Measurements from ENCODE around the gene TCOF1.

The TCOF1 gene

DNA sequence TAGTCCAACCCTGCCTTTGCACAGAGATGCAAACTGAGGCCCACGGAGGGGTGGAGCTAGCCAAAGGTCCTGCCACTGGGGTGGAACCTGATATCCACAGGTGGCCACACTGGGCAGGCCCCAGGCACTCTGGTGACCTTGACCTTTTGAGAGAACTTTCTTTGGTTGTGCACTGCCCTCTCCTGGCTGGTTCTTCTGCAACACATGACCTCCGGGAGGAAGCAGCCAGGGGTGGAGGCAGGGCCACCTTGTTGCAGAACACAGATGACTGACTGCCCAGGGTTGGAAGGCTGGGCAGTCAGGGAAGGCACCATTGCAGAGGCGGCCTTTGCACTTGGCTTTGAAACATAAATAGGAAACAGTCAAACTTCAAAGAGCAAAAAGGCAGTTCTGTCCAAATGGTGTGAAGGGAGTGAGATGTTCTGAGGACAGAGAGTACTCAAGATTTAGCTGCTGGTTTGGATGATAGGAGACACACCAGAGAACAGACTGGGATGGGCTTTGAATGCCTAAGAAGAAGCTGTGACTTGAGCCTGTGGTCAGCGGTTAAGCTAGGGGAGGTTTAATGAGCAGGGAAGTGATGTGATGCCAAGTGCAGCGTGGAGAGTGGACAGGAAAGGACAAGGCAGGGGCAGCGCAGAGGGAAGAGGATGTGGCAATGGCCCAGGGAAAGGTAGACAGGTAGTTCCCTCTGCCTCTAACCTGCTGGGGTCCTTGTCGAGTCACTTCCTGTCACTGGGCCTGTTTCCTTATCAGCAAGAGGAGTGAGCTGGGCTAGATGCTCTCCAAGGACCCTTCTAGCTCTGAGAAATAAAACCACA is 6.8 kb upstream of the TCOF1 start:
- peak; percentile 83 for DNase-seq (ENCODE audit: low spot score)

DNA sequence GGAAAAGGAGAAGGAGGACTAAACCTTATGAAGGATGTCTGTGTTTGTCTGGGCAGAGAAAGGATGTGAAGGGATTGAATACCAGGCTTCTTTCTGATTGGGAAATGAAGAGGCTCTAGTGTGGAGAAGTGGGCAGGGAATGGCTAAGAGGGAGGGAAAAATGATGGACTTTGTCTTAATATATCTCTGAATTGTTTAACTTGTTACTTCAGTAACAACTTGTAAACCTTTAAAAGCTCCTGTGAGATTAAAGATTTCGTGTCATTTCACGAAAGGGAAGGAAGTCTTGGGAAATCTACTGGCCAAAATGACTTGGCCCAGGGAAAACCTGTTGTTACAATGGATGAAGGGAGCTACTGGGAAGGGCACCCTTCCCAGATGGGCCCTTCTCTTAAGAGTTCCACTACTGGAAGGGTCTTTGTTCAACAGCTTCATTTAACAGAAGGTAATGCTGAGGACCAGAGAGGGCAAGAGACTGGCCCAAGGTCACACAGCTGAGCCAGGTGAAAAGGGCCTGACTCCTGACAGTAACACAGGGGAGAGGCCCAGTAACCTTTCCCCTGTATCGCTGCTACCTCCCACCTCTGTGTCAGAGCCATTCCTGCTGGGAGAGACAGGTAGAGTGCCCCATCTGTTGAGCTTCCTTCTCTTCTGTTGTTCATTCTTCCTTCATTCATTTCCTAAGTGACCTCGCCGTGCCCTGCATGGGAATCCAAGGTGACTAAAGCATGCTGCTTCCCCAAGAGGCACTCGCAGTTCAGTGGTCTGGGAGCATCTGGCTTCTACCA is 5.1 kb upstream of the TCOF1 start:
- peak; percentile 61 for DNase-seq (ENCODE audit: low spot score)

DNA sequence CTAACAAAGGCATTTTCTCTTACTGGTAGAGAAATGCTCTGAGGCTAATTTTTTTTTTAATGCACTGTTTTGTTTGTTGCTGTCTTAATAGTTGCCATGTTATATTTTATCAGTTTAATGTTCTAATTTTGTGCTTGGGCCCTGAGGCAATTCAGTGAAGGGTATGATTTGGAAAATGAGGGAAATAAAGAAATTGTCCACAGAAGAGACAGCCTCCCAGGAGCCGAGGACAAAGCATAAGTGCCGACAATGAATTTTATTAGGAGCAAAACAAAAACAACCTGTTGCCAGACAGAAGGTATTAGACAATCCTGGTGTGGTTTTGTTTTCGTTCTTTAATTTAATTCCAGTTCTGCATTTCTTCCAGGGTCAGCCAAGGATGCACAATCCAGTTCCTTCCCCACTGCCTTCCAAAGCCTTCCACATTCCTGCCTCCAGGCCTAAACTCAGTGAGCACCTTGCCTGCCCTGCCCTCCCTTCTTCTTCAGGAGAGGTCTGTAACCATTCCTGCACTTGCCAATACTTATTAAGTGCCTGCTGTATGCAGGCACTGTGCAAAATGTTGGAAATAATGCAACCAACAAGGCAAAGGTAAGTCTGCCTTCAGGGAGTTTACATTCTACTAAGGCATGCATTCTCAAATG is 4.3 kb upstream of the TCOF1 start:
- no peak for DNase-seq (ENCODE audit: low spot score)

DNA sequence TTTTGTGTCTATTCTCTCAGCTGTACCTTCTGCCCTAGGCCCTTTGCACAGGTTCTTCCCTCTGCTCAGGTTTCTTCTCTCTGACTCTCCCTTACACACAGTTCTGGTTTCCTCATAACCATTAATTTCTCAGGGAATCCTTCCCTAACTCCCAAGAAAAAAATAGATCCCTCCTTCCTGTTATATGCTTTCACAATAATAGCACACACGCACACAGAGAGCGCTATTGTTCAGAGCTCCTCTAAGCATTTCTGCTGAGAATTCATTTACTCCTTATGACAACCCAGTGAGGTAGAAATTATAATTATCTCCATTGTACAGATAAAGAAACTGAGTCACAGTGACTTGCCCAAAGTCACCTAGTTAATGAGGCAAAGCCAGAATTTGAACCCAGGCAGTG is 1.7 kb upstream of the TCOF1 start:
- no peak for DNase-seq (ENCODE audit: low spot score)

DNA sequence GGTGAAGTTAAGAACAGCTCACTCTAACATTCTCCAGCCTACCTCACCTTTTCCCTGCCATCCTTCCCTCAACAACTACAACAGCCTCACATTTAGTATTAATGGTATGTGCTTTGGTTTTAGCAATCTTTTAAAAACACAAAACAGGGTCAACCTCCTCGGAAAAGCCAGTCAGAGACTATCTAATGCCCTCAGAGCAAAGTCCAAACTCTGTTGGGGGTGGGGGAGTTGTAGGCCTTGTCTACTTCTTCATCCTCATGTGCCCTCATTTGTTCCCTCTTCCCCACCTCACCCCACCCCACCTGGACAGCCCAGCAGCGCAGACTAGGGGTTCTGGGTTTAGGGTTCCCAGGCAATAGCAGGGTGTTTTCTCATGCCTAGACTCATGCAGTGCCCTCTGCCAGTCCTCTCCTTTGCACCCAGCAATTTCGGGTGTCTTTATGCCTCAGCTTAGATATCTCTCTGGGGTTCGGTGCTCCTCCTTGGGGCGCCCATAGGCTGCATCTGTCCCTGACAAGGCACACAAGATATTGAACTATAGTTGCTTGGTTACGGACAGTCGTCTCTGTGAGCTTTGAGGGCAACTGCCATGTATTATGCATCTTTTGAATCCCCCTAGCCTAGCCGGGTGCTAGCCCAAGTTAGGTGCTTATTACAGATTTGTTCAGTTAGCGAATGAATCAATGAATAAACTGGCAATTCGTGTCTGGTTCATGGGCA is 762 bp upstream of the TCOF1 start:
- peak; percentile 4 for DNase-seq (ENCODE audit: low spot score)

DNA sequence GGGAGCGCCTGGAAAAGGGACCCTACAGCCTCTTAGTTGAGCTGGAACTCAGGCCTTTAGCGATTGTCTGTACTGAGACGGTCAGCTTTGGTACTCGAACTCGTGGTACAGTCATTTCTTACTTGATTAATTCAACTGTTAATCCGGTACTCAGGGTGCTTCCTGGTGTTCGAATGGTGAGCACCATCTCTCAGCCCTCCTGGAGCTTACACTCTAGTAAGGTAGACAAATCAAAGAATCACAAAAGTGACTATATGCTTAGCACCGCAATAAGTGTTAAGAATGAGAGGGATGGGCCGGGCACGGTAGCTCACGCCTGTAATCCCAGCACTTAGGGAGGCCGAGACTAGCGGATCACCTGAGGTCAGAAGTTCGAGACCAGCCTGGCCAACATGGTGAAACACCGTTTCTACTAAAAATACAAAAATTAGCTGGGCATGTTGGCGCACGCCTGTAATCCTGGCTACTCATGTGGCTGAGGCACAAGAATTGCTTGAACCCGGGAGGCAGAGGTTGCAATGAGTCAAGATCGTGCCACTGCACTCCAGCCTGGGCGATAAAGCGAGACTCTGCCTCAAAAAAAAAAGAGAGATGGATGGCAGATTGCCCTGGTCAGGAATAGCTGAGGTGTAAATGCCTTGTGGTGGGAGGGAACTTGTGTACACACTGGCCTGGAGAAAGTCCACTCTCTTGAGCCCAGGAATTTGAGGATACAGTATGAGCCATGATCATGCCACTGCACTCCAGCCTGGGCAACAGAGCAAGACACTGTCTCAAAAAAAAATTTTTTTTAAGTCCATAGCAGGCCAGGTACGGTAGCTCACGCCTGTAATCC is 981 bp downstream of the TCOF1 start:
- DNase-seq (ENCODE audit: low spot score) = peak; percentile 71

DNA sequence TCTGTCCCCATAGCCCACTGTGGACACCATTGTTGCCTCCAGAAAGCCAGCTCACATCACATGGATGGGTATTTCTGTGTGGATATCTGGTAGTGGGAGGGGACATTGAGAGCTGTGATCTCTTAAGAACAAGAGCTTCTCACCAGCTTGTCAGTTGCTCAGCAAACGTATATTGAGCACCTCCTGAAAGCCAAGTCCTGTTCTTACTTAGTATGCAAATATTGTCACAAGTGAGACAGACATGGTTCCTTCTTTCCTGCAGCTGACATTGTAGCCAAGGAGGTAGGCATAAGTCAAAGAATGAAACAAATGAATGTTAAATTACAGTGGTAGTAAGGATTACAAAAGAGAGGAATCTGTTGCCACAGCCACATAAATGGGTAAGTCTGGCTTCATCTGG is 3.8 kb downstream of the TCOF1 start:
- DNase-seq (ENCODE audit: low spot score) = no peak

DNA sequence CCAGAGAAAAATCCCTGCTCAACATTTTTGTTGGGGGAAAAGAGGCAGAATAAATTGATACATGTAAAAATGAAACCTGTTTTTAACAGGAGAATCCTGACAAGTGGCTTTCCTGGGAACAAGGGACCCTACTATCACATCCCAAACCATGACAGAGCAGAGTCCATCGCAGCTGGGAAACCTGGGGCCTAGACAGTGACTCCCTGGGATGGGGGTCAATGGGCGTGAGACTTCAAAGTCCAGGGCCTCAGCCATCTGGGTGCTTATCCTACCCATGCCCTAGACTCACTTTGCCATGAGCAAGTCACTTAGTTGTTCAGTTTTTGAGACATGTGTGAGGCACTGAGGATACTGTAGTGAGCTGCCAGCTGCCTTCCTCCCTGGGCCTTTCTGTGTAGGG is 5.7 kb downstream of the TCOF1 start:
- no peak for DNase-seq (ENCODE audit: low spot score)

DNA sequence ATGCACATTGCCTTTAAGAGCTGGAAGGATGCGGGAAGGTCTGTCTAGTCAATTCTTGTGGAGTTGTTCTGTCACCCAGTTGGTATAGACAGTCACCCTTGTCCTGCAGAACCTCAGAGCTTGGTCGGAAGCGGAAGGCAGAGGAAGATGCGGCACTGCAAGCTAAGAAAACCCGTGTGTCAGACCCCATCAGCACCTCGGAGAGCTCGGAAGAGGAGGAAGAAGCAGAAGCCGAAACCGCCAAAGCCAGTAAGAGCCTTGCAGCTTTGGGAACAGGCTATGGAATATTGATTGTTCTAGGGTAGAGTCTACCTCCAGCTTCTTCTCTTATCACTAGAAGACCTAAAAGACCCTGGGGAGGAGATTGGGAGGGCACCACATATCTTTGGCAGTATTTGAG is 6.5 kb downstream of the TCOF1 start:
- DNase-seq (ENCODE audit: low spot score) = no peak

DNA sequence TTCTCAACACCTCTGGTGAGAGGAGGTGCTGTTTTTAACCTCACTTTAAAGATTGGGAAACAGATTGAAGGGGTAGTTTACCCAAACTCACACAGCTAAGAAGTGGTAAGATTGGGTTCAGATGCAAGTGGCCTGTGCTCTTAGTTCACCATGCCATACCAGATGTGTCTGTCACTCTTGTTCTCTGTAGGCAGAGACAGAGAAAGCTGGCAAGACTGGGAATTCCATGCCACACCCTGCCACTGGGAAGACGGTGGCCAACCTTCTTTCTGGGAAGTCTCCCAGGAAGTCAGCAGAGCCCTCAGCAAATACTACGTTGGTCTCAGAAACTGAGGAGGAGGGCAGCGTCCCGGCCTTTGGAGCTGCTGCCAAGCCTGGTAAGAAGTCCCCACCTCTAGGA is 11.0 kb downstream of the TCOF1 start:
- DNase-seq (ENCODE audit: low spot score) = no peak

DNA sequence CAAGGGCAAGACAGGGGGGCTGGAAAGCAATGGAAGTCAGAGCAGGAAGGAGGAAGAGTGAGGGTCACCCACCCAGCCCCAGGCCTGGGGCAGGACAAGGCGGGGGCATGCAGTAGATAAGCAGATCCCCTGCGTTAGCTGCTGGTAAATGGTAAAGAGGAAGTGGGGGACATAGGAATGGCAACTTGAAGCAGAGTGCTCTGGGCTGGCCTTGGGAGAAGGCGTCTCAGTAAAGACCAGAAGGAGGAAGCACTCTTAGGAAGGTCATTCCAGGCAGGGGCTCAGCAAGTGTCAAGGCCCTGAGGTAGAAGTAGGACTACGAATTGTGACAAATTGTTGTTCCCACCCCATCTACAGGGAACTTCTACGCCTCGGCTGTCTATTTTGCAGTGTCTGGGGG is 15.1 kb downstream of the TCOF1 start:
- DNase-seq (ENCODE audit: low spot score) = no peak

DNA sequence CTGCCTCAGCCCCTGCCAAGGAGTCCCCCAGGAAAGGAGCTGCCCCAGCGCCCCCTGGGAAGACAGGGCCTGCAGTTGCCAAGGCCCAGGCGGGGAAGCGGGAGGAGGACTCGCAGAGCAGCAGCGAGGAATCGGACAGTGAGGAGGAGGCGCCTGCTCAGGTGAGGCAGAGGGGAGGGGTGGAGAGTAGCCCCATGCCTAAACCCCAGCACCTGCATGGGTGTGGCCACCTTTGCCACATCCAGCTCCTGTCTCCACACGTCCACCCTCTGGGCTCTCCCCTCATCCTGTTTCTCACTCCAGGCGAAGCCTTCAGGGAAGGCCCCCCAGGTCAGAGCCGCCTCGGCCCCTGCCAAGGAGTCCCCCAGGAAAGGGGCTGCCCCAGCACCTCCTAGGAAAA is 17.2 kb downstream of the TCOF1 start:
- no peak for DNase-seq (ENCODE audit: low spot score)

DNA sequence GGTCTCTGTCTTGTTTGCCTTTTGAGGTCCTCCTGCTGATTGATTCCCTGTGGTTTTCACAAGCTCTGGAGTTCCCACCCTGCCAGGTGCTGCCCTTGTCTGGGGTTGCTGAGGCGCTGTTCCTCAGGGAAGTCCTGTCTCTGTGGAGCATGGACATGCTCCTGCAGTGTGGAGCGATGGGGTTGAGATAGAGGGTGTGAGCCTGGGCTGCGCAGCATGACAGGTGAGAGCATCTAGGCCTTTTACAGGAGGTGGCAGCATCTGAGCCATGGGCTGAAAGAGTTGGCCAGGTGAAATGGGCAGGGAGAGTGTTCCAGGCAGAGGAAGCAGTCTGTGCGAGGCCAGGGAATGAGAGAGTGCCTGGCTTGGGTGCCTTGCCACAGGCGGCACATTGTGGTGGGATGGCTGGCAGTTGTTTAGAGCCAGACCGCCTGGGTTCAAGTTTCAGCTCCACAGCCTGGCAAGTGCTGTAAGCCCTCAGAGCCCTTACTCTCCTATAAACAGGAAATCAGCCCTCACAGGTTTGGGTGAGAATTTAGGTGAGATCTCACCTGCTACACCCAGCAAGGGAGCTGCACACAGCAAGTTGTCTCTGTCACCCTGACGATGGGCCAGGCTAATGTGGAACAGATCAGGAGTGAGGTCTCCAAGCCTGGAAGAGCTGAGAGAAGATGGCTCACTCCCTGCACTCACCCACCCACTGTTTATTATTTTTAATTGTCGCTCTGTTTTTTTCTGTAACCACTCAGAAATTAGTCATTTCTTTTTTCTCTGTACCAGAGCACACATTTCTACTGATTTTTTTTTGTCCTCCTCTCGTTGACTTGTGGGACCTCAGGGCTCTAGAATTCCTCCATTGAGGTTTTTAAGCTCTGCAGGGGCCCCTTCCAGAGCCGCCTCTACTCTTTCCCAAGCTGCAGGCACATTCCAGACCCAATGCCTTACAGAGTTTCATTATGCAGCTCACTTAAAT is 19.6 kb downstream of the TCOF1 start:
- DNase-seq (ENCODE audit: low spot score) = no peak

DNA sequence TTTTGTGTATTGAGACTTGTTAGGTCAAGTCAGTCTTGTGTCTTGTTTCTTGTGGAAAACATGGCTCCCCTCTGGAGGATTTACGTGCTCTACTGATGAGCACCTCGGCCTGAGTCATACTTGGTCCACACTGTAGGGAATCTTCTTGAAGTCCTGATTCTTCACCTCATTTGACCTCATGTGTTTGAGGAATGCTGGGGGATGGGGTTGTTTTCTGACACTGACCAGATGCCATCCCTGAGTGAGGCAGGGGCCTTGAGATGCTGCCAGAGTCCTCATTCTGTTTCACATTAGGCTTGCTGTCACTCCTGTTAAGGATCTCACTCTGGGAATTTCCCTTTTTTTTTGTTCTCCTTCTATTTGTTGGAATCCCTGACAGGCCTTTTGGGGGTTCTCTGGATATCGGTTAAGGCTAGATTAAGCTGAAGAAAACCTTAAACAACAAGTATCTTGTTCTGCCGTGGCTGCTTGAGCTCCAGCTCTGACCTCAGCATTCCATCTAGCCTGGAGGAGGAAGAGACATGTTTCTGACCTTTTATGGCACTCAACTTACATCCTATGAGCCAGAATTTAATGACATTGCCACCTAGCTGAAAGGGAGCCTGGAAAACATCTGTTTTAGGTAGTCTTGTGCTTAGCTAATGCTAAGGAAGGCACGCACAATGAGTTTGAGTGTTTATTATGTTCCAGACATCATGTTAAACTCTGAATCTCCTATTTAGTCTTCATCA is 20.6 kb downstream of the TCOF1 start:
- DNase-seq (ENCODE audit: low spot score) = peak; percentile 73

DNA sequence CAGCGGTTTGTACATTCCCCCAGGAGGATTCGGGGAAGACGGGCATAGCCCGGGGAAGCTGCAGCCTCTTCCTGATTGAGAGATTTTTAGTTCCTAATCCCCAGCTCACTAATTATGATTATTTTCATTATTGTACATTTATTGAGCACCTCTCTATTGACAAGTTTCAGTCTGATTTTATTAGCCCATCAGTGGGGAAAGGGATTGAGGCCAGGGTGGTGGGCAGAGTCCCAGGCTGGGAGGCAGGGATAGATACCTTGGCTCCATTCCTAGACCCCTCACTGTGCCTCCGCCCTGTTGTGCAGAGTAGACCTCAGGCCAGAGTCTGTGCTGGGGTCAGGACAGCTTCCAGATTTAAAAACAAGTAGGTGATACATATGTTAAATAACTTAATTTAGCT is 27.2 kb downstream of the TCOF1 start:
- no peak for DNase-seq (ENCODE audit: low spot score)

DNA sequence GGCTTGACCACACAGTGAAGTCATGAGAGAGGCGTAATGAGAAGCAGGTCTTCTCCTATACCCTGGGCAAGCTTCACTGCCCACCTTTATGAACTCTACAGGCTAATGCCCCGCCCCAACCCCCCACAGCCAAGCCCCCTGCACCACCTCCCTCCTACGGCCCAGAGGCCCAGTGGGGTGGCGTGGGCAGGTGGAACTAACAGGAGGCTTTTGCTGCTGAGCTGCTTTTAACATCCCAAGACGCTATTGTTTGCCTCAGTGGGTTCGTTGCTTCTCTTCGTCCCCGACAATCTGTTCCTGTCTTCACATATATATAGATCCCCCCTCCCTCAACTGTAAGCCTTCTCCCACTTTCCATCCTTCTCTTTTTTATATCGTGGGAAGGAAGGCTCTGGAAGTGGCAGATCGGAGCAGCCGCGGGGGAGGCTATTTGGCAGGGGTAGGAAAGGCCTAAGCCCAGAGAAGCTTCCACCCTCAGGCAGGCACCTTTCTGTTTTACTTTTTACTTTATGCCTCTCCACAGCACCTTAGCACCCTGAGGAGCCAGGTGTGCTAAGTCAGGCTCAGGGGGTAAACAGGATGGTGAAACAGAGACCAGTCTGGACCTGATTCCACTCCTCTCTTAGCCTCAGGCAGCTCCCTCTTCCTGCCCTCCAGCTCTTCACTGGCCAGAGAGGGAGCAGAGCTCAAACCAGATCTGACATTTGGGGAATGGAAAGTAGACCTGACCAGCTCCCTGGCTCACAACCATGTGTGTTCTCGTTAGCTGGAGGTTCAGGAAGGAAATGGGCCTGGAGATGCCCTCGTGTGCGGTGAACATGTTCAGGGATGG is 28.7 kb downstream of the TCOF1 start:
- no peak for DNase-seq (ENCODE audit: low spot score)

DNA sequence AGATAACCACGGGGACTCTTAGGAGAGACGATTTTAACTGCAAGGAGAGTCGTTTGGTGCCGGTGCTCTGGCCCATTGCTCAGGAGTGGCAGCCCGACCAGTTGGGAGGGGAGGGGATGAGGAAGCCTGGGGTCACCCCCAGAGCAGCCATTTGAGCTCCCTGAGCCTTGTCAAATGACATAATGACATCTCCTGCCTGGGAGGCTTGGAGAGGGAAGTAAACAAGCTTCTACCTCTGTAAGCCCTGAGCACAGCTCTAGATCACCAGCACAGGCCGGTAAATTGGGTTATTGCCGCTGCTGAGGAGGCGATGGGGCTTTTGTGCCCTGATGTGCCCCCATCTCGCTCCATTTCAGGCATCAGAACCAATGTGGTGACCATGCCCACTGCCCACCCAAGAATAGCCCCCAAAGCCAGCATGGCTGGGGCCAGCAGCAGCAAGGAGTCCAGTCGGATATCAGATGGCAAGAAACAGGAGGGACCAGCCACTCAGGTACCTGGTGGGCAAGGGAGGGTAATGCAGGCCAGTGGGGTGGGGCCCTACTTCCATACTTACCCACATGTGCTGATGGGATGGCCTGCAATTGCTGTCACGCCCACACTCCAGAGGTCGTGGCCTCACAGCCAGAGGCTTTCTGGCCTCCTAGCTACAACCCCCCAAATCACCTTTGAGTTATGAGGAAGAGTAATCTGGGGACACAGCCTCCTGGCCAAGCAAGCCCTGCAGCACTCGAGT is 32.2 kb downstream of the TCOF1 start:
- DNase-seq (ENCODE audit: low spot score) = no peak

Data from kidney tubule cell (primary cell).